Psoas muscle (tissue), 8 donors: ENCODE results near the gene LRRC34. TPM values are rescaled to one million over a fixed set of nuclear protein-coding genes. Genes with fewer than 3 reads are reported as not detected.

Experiments used
- ATAC-seq, 4 donors: fragments of 200-7000 bp; cut with Tn5 transposase; one replicate each; pipeline ENCODE4 v1.9.1; 2020; ENCODE audit warnings: moderate library complexity in 3 of 4, mild to moderate bottlenecking in 2 of 4
- DNase-seq, 2 donors: peaks; one replicate each; pipeline ENCODE4 v3.0.0-alpha.2; 2020
- H3K27ac ChIP-seq: fragments of 200-600 bp; one replicate; pipeline ENCODE4 v1.8.0; 2022
- H3K27me3 ChIP-seq, 3 donors: fragments of 200-600 bp in 1 of 3; one replicate each; pipeline versions ENCODE4 v1.6.1 to v1.8.0; 2013 to 2022; ENCODE audit warnings: low read length in 2 of 3, mild to moderate bottlenecking in 2 of 3, moderate library complexity in 1 of 3; ENCODE audit not compliant: insufficient read depth in 3 of 3
- H3K36me3 ChIP-seq, 2 donors: fragments of 200-600 bp in 1 of 2; one replicate each; pipeline versions ENCODE4 v1.6.1 to v1.8.0; 2013 to 2022; ENCODE audit warnings: low read depth in 1 of 2, mild to moderate bottlenecking in 1 of 2, moderate library complexity in 1 of 2; ENCODE audit not compliant: insufficient read depth in 1 of 2
- H3K4me1 ChIP-seq: fragments of 200-600 bp; one replicate; pipeline ENCODE4 v1.8.0; 2022
- H3K4me3 ChIP-seq: fragments of 200-600 bp; one replicate; pipeline ENCODE4 v1.8.0; 2022; ENCODE audit warnings: mild to moderate bottlenecking
- H3K9me3 ChIP-seq: fragments of 200-600 bp; one replicate; pipeline ENCODE4 v1.8.0; 2022
- CTCF ChIP-seq: fragments of 200-600 bp; IDR thresholded peaks from one replicate; pipeline ENCODE4 v1.8.0; 2022; ENCODE audit warnings: antibody characterized with exemption
- WGBS, 3 donors: extraction: QIAGEN DNeasy Blood & Tissue Kit; methylation state at CpG; one replicate each; pipeline versions ENCODE4 v1.1.6 to v1.1.7; 2013; 5-methylcytosine and 5-hydroxymethylcytosine counted together
- intact Hi-C, 2 donors: fragments of 100-400 bp; cut with DNase I; formaldehyde crosslinking; loops; one replicate each; pipeline versions ENCODE4 v1.11.0 to v1.14.2; 2022
- polyA plus RNA-seq, 3 donors: library from polyadenylated mRNA; stranded (reverse); fragments of 200-250 nt; gene quantifications; one replicate each; pipeline ENCODE4 v1.2.3, GENCODE V29; 2013
- total RNA-seq, 4 donors: library from RNA; stranded (reverse); fragmentation: NEBNext Ultra II Directional in 2 of 4; extraction: Animal tissue kit (Norgen Biotek cat#: 25700) in 2 of 4; gene quantifications; one replicate each; pipeline versions ENCODE4 v1.2.1 to v1.2.4, GENCODE V29; 2021 to 2023
- donor health status: healthy with polysubstance abuse.
- donor health status: DM: no; HTN: no; CAD: no; lungs with moderate emphysema.
- donor health status: Bipolar disorder and iron deficiency.
- donor health status: healthy.
- donor health status: DM: yes; HTN: yes; CAD: no.
- donor health status: DM: no; HTN: no; CAD: no.
- donor health status: DM: no; HTN: no; CAD: no.
- donor health status: DM: yes; HTN: yes; CAD: no.

Gene LRRC34
- total and polyA plus RNA-seq, 7 donors, result 0.23 to 1.7 (median 0.40) TPM

DNA sequence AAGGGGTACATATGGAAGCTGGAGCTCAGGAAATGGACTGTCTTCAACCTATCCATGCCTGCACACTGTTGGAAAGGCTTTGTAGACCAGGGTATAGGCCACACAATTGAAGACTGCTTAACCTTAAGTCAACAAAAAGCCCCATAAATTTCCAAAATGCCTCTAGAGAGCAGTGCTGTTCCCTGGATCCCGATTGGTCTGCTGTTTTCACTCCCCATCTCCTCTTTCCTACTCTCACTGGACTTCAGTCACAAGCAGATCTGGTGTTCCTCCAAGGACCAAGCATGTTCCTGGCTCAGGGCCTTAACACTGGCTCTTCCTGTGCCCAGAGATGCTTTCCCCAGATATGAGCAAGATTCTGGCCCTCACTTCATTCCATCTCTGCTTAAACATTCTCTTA, 22.8 kb upstream of the LRRC34 start:
- no peak for TF ChIP-seq CTCF
- Histone ChIP-seq H3K27me3 (peaks cover 0 to 2% (median 0%) of the 10 kb centered on the region in 3 donors), H3K4me3 (no peak overlapping the region), H3K9me3 (no peaks in the 10 kb centered on the region), H3K36me3 (no peaks in the 10 kb centered on the region), H3K4me1 (no peaks in the 10 kb centered on the region), H3K27ac (no peak overlapping the region)
- intact Hi-C loops, result no loop called here
- WGBS, 3 donors, result 20 to 33% (median 28%) methylated on average over 1 of the region's 1 CpG
- DNase-seq (no peak), ATAC-seq (no peak)

DNA sequence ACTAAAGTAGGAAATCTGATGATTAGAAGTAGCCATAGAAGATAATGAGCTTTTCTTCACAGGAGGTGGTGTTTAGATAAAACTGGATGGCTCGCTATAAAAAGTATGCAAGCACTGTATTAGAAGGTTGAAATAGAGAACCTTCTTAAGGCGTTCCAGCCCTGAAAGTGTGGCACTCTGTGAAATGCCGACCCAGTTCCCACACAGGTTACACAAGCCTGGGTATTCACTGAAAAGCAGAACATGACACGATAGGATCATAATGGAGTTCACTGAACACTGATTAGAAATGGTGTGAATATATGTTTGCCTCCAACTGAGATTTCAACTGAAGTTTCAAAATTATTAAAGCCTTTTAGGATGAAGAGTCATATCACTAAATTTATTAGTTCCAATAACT, 15.0 kb upstream of the LRRC34 start:
- Histone ChIP-seq H3K27ac (no peak overlapping the region), H3K36me3 (no peaks in the 10 kb centered on the region), H3K4me1 (no peaks in the 10 kb centered on the region), H3K27me3 (no peaks in the 10 kb centered on the region), H3K9me3 (no peaks in the 10 kb centered on the region), H3K4me3 (no peak overlapping the region)
- no peak for TF ChIP-seq CTCF
- ATAC-seq (no peak), DNase-seq (no peak)
- 80 to 89% (median 84%) methylated on average over 4 of the region's 4 CpGs for WGBS, 3 donors
- intact Hi-C loops, result no loop called here

GRCh38 chr3:169825316-169825715, 12.6 kb upstream of the LRRC34 start:
- no peak for TF ChIP-seq CTCF
- intact Hi-C loops, result no loop called here
- Histone ChIP-seq H3K4me1 (no peaks in the 10 kb centered on the region), H3K27me3 (peaks cover 0 to 9% (median 1%) of the 10 kb centered on the region in 3 donors), H3K27ac (no peak overlapping the region), H3K9me3 (no peaks in the 10 kb centered on the region), H3K4me3 (no peak overlapping the region), H3K36me3 (no peaks in the 10 kb centered on the region)
- DNase-seq (no peak), ATAC-seq (no peak)
- 72 to 79% (median 78%) methylated on average over 3 of the region's 3 CpGs for WGBS, 3 donors

- Histone ChIP-seq H3K36me3 (no peaks in the 10 kb centered on the region), H3K9me3 (no peaks in the 10 kb centered on the region), H3K4me1 (no peaks in the 10 kb centered on the region), H3K4me3 (no peak overlapping the region), H3K27me3 (peaks cover 1 to 9% (median 3%) of the 10 kb centered on the region in 3 donors), H3K27ac (no peak overlapping the region)
- no peak for ATAC-seq
- intact Hi-C loops, result no loop called here
- no peak for DNase-seq
- TF ChIP-seq CTCF, result no peak
- WGBS, 3 donors, result 58 to 66% (median 62%) methylated on average over 6 of the region's 6 CpGs
Observed at GRCh38 chr3:169822983-169823382, 10.3 kb upstream of the LRRC34 start.

DNA sequence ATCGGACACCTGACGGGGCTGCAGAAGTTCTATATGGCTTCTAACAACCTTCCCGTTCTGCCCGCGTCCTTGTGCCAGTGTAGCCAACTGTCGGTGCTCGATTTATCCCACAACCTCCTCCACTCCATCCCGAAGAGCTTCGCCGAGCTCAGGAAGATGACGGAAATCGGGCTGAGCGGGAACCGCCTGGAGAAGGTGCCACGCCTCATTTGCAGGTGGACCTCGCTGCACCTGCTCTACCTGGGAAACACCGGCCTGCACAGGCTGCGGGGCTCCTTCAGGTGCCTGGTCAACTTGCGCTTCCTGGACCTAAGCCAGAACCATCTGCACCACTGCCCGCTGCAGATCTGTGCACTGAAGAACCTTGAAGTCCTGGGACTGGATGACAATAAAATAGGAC, 9.8 kb upstream of the LRRC34 start:
- no peak for TF ChIP-seq CTCF
- no peak for ATAC-seq
- WGBS, 3 donors, result 94 to 97% (median 95%) methylated on average over 20 of the region's 20 CpGs
- no peak for DNase-seq
- intact Hi-C loops, result no loop called here
- Histone ChIP-seq H3K9me3 (no peaks in the 10 kb centered on the region), H3K4me1 (no peaks in the 10 kb centered on the region), H3K36me3 (no peaks in the 10 kb centered on the region), H3K27ac (no peak overlapping the region), H3K27me3 (peaks cover 1 to 9% (median 3%) of the 10 kb centered on the region in 3 donors), H3K4me3 (no peak overlapping the region)
